Measurements from ENCODE around the gene TMBIM1.

The TMBIM1 gene

GRCh38 chr2:218296847-218297246, 4.5 kb upstream of the TMBIM1 start:
- peaks cover 4% of the 10 kb centered on the region for H3K79me2 ChIP-seq (ENCODE audit: control insufficient read depth, low read length)
- H3K9me2 ChIP-seq (replicated peaks; ENCODE audit: control insufficient read depth, low read length) = no peaks in the 10 kb centered on the region
- H3F3A ChIP-seq (ENCODE audit: control insufficient read depth, insufficient read depth) = peaks cover 8% of the 10 kb centered on the region; the same call in 1 of the 2 replicates
- no peaks in the 10 kb centered on the region for H3K36me3 ChIP-seq (ENCODE audit: control insufficient read depth, low read length)
- H3K4me1 ChIP-seq (ENCODE audit: control insufficient read depth, low read length) = peaks cover 18% of the 10 kb centered on the region
- no peak overlapping the region for H3K4me3 ChIP-seq (ENCODE audit: low read length)
- H3K27ac ChIP-seq (ENCODE audit: low read depth, low read length) = no peak overlapping the region
- no peak for TF ChIP-seq CTCF (IDR thresholded peaks at IDR 0.05; ENCODE audit: low read depth, low read length, poor library complexity, severe bottlenecking)
- no peak for TF ChIP-seq EZH2phosphoT487 (IDR thresholded peaks at IDR 0.05; ENCODE audit: borderline replicate concordance, low read length)
- no peaks in the 10 kb centered on the region for H3K27me3 ChIP-seq (ENCODE audit: control insufficient read depth, low read length)
- H3K4me2 ChIP-seq (ENCODE audit: low read length) = no peak overlapping the region
- no peaks in the 10 kb centered on the region for H3K9me3 ChIP-seq (ENCODE audit: control insufficient read depth, insufficient read depth, low read length)
- H4K20me1 ChIP-seq (ENCODE audit: control insufficient read depth, insufficient read depth, low read depth, low read length) = no peaks in the 10 kb centered on the region

- Histone ChIP-seq H4K20me1 (ENCODE audit: control insufficient read depth, insufficient read depth, low read depth, low read length) (no peaks in the 10 kb centered on the region), H3K36me3 (ENCODE audit: control insufficient read depth, low read length) (no peaks in the 10 kb centered on the region), H3K27ac (ENCODE audit: low read depth, low read length) (no peak overlapping the region), H3K9me2 (replicated peaks; ENCODE audit: control insufficient read depth, low read length) (no peaks in the 10 kb centered on the region), H3K4me1 (ENCODE audit: control insufficient read depth, low read length) (peaks cover 24% of the 10 kb centered on the region), H3K79me2 (ENCODE audit: control insufficient read depth, low read length) (peaks cover 10% of the 10 kb centered on the region), H3K9me3 (ENCODE audit: control insufficient read depth, insufficient read depth, low read length) (no peaks in the 10 kb centered on the region), H3F3A (ENCODE audit: control insufficient read depth, insufficient read depth) (peaks cover 8% of the 10 kb centered on the region; the same call in 1 of the 2 replicates), H3K4me2 (ENCODE audit: low read length) (no peak overlapping the region), H3K4me3 (ENCODE audit: low read length) (no peak overlapping the region), H3K27me3 (ENCODE audit: control insufficient read depth, low read length) (no peaks in the 10 kb centered on the region)
- TF ChIP-seq EZH2phosphoT487 (IDR thresholded peaks at IDR 0.05; ENCODE audit: borderline replicate concordance, low read length) (no peak), CTCF (IDR thresholded peaks at IDR 0.05; ENCODE audit: low read depth, low read length, poor library complexity, severe bottlenecking) (no peak)
Measured at GRCh38 chr2:218296200-218296599, 3.9 kb upstream of the TMBIM1 start.

GRCh38 chr2:218295029-218295428, 2.7 kb upstream of the TMBIM1 start:
- Histone ChIP-seq H3K9me2 (replicated peaks; ENCODE audit: control insufficient read depth, low read length) (no peaks in the 10 kb centered on the region), H3K4me1 (ENCODE audit: control insufficient read depth, low read length) (peaks cover 34% of the 10 kb centered on the region), H3K36me3 (ENCODE audit: control insufficient read depth, low read length) (no peaks in the 10 kb centered on the region), H4K20me1 (ENCODE audit: control insufficient read depth, insufficient read depth, low read depth, low read length) (no peaks in the 10 kb centered on the region), H3F3A (ENCODE audit: control insufficient read depth, insufficient read depth) (peaks cover 10% of the 10 kb centered on the region), H3K9me3 (ENCODE audit: control insufficient read depth, insufficient read depth, low read length) (no peaks in the 10 kb centered on the region), H3K27me3 (ENCODE audit: control insufficient read depth, low read length) (no peaks in the 10 kb centered on the region), H3K79me2 (ENCODE audit: control insufficient read depth, low read length) (peaks cover 17% of the 10 kb centered on the region), H3K27ac (ENCODE audit: low read depth, low read length) (no peak overlapping the region), H3K4me3 (ENCODE audit: low read length) (no peak overlapping the region), H3K4me2 (ENCODE audit: low read length) (no peak overlapping the region)
- TF ChIP-seq CTCF (IDR thresholded peaks at IDR 0.05; ENCODE audit: low read depth, low read length, poor library complexity, severe bottlenecking) (no peak), EZH2phosphoT487 (IDR thresholded peaks at IDR 0.05; ENCODE audit: borderline replicate concordance, low read length) (no peak)
